PFSK-1 (cell line): ENCODE results near the gene DPP8.

ENCODE experiments used
- FOXP2 ChIP-seq: optimal IDR thresholded peaks from 2 replicates; pipeline ENCODE3; 2011; ENCODE audit warnings: borderline replicate concordance, control low read depth, inconsistent platforms; ENCODE audit not compliant: insufficient read depth; ENCODE audit errors: extremely low read length, extremely low read depth
- POLR2AphosphoS5 ChIP-seq: IDR thresholded peaks from 2 replicates; pipeline ENCODE4 v1.6.1; 2012; ENCODE audit warnings: low read depth, mild to moderate bottlenecking, control low read depth, low read length, moderate library complexity
- SIN3A ChIP-seq: IDR thresholded peaks from 2 replicates; pipeline ENCODE4 v1.6.1; 2012; ENCODE audit warnings: mild to moderate bottlenecking, low read length, moderate library complexity, borderline replicate concordance; ENCODE audit not compliant: insufficient read depth
- TAF1 ChIP-seq: IDR thresholded peaks from 2 replicates; pipeline ENCODE4 v1.6.1; 2012; ENCODE audit warnings: low read length, control low read depth, borderline replicate concordance; ENCODE audit not compliant: insufficient read depth
- TF ChIP-seq, protein P1 (sequence below), 2 experiments: IDR thresholded peaks; 2 replicates each; pipeline versions ENCODE4 v1.6.1 to v1.8.0; 2011 to 2012; ENCODE audit warnings: low read depth in 2 of 2, low read length in 2 of 2, control low read depth in 1 of 2, inconsistent platforms in 1 of 2, mild to moderate bottlenecking in 1 of 2, moderate library complexity in 1 of 2; ENCODE audit not compliant: insufficient read depth in 1 of 2

The DPP8 gene

DNA sequence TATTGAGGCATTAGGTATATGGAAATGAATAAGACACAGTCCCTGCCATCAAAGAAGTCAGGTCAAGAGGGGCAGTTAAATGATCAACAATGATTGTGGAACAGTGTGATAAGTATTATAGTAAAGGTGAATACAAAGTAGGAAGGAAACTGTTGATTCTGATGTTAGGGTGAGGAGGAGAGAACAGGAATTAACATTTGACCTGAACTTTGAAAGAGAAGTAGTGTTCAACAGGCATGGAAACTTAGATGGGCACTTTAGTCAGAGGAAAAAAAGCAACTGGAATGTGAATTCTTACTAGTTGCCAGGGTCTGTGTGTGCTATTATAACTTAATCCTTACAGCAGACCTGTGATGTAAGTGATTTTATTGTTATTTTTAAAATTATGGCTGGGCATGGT, 30.4 kb upstream of the DPP8 start:
- TF ChIP-seq POLR2AphosphoS5 = no peak
- no peak for TF ChIP-seq FOXP2
- TF ChIP-seq SIN3A = no peak
- TF ChIP-seq, protein P1, sequence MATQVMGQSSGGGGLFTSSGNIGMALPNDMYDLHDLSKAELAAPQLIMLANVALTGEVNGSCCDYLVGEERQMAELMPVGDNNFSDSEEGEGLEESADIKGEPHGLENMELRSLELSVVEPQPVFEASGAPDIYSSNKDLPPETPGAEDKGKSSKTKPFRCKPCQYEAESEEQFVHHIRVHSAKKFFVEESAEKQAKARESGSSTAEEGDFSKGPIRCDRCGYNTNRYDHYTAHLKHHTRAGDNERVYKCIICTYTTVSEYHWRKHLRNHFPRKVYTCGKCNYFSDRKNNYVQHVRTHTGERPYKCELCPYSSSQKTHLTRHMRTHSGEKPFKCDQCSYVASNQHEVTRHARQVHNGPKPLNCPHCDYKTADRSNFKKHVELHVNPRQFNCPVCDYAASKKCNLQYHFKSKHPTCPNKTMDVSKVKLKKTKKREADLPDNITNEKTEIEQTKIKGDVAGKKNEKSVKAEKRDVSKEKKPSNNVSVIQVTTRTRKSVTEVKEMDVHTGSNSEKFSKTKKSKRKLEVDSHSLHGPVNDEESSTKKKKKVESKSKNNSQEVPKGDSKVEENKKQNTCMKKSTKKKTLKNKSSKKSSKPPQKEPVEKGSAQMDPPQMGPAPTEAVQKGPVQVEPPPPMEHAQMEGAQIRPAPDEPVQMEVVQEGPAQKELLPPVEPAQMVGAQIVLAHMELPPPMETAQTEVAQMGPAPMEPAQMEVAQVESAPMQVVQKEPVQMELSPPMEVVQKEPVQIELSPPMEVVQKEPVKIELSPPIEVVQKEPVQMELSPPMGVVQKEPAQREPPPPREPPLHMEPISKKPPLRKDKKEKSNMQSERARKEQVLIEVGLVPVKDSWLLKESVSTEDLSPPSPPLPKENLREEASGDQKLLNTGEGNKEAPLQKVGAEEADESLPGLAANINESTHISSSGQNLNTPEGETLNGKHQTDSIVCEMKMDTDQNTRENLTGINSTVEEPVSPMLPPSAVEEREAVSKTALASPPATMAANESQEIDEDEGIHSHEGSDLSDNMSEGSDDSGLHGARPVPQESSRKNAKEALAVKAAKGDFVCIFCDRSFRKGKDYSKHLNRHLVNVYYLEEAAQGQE (IDR thresholded peaks at IDR 0.05; ENCODE audit: insufficient read depth in 1 of 2, low read depth in 2 of 2, low read length in 2 of 2) = no peak
- TF ChIP-seq TAF1 = no peak

DNA sequence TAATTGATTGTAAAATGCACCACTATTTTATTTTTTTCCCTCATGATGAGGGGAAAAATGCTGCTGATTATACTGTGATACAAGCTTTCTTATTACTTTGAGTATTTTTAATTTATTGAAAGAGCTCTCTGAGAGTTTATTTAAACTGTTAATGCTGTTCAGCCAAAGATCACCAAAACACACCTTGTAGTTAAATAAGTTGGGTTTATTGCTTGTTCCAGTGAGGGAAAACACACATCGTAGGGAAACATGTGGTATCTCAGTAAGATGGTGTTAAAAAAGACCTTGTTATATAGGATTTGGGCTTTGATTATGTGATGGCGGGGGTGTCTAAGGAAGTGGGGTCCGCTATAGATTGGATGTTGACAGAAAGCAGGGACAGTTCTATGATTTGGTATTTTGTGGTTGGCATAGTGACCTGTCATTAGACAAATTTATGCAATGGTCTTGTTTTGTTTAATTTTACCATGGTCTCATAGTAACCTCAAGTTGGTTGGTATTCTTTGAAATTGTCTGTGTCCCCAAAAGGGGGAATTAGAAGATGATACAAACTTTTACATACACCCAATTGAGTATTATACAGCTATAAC, 23.8 kb upstream of the DPP8 start:
- TF ChIP-seq FOXP2 (no peak), POLR2AphosphoS5 (no peak), TAF1 (no peak), SIN3A (no peak)
- TF ChIP-seq, protein P1 (IDR thresholded peaks at IDR 0.05; ENCODE audit: insufficient read depth in 1 of 2, low read depth in 2 of 2, low read length in 2 of 2) = no peak

DNA sequence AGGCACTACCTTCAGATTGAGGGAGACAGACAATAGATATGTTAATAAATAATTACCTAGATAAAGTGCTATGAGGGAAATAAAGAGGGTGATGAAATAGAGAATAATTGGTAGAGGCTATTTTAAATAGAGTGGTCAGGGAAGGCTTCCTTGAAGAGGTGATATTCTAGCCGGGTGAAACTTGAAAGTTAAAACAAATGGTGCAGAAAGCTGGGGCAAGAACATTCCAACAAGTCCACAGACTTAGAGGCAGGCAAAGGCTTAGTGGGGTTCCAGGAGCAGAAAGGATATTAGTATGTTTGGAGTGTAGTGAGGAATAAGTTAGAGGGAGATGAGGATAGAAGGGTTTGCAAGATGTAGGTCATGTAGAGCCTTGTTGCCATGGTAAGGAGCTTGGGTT, 22.8 kb upstream of the DPP8 start:
- TF ChIP-seq POLR2AphosphoS5 (no peak), FOXP2 (no peak), TAF1 (no peak), SIN3A (no peak)
- TF ChIP-seq, protein P1 (IDR thresholded peaks at IDR 0.05; ENCODE audit: insufficient read depth in 1 of 2, low read depth in 2 of 2, low read length in 2 of 2) = no peak

DNA sequence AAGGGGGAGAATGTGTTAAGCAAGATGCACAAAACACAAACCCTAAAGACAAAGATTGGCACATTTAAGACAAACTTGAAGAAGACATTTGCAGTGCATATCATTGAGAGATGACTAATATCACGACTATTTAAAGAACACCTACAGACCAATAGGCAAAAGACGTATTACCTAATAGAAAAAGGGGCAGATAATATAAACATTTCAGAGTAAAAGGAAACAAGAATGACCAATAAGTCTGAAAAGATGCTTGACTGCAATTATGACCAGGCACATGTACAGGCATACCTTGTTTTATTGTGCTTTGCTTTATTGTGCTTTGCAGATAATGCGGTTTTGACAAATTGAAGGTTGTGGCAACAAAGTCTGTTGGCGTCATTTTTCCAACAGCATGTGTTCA, 17.7 kb upstream of the DPP8 start:
- TF ChIP-seq FOXP2 = no peak
- no peak for TF ChIP-seq POLR2AphosphoS5
- TF ChIP-seq SIN3A = no peak
- TF ChIP-seq, protein P1 (IDR thresholded peaks at IDR 0.05; ENCODE audit: insufficient read depth in 1 of 2, low read depth in 2 of 2, low read length in 2 of 2) = no peak
- TF ChIP-seq TAF1 = no peak
